GM21515 (cell line): ENCODE measurements around the gene KCNQ1.

ENCODE experiments used
- ATAC-seq: cut with Tn5 transposase; IDR thresholded peaks from one replicate; pipeline ENCODE4 v1.9.1; 2021; ENCODE audit not compliant: unreplicated experiment

KCNQ1 gene

GRCh38 chr11:2799881-2800654 is 355.3 kb downstream of the KCNQ1 start:
- ATAC-seq: no peak

GRCh38 chr11:2800655-2801531 is 356.1 kb downstream of the KCNQ1 start:
- ATAC-seq: no peak

GRCh38 chr11:2801711-2802388 is 357.0 kb downstream of the KCNQ1 start:
- no peak for ATAC-seq

GRCh38 chr11:2802389-2803185 is 357.8 kb downstream of the KCNQ1 start:
- no peak for ATAC-seq

- ATAC-seq: no peak
Observed at GRCh38 chr11:2803186-2804091, 358.6 kb downstream of the KCNQ1 start.

- no peak for ATAC-seq
Observed at GRCh38 chr11:2804189-2804588, 359.4 kb downstream of the KCNQ1 start.

GRCh38 chr11:2804701-2805387 is 360.0 kb downstream of the KCNQ1 start:
- no peak for ATAC-seq

GRCh38 chr11:2805388-2806056 is 360.7 kb downstream of the KCNQ1 start:
- no peak for ATAC-seq

GRCh38 chr11:2806351-2807024 is 361.7 kb downstream of the KCNQ1 start:
- no peak for ATAC-seq

GRCh38 chr11:2807025-2807681 is 362.3 kb downstream of the KCNQ1 start:
- no peak for ATAC-seq

- no peak for ATAC-seq
Observed at GRCh38 chr11:2807801-2808241, 363.0 kb downstream of the KCNQ1 start.

GRCh38 chr11:2808850-2809846 is 364.3 kb downstream of the KCNQ1 start:
- no peak for ATAC-seq

GRCh38 chr11:2809854-2810253 is 365.0 kb downstream of the KCNQ1 start:
- ATAC-seq: no peak

- ATAC-seq: no peak
Observed at GRCh38 chr11:2810411-2811205, 365.8 kb downstream of the KCNQ1 start.
